Measurements from ENCODE around the gene RALGPS1.
A peak's percentile ranks its signal among the peaks of the same experiment; 100 is the strongest.

The RALGPS1 gene, protein sequence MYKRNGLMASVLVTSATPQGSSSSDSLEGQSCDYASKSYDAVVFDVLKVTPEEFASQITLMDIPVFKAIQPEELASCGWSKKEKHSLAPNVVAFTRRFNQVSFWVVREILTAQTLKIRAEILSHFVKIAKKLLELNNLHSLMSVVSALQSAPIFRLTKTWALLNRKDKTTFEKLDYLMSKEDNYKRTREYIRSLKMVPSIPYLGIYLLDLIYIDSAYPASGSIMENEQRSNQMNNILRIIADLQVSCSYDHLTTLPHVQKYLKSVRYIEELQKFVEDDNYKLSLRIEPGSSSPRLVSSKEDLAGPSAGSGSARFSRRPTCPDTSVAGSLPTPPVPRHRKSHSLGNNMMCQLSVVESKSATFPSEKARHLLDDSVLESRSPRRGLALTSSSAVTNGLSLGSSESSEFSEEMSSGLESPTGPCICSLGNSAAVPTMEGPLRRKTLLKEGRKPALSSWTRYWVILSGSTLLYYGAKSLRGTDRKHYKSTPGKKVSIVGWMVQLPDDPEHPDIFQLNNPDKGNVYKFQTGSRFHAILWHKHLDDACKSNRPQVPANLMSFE

DNA sequence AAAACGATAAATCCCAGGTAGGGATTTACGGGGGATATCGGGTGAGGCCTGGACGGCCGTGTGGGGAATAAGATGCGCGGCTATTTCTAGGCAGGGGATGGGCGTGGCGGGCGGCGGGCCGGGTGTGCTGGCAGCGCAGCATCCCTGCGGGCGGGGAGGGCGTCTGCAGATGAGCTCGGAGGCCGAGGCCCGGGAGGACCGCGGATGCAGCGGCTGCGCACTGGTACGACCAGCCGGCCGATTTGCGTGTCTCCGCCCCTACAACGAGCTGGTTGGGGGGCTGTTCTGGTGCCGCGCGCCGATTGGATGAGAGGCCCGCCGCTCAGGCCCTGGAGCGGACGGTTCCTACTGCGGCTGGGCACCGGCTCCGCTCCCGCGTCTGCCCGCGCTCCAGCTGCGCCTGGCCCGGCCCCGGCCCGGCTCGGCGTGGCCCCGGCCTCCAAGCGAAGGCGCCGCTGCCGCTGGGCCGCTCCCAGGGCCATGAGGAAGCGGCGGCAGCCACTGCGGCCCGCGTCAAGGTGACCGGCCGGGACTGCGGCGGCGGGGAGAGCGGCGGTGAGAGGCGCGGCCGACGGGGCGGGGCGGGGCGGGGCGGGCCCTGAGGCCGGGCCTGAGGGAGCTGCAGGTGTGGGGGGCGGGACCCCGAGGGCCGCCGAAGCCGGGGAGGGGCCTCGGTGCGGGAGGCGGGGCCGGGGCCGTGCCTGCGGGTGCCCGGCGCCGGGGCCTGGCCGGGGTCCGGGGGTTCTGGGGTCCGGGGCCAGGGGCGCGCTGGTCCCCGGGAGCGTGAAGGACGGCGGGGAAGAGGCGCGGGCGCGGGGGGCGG lies at the start of gene RALGPS1:
Gene RALGPS1 (plus strand): TSS at position 325 of the 823 bp plus-strand sequence. CDS start 47,508 bp downstream, outside the sequence.
- peak; percentile 95 for DNase-seq (ENCODE audit: low read depth)
- TF ChIP-seq MYC (IDR thresholded peaks at IDR 0.05; ENCODE audit: low read depth, low read length): no peak
- TF ChIP-seq, protein P1, sequence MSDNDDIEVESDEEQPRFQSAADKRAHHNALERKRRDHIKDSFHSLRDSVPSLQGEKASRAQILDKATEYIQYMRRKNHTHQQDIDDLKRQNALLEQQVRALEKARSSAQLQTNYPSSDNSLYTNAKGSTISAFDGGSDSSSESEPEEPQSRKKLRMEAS (IDR thresholded peaks at IDR 0.05; ENCODE audit: low read depth, low read length): no peak
- no peak for TF ChIP-seq POLR2A (IDR thresholded peaks at IDR 0.05; ENCODE audit: extremely low read depth, insufficient read length)
- TF ChIP-seq, protein P2, sequence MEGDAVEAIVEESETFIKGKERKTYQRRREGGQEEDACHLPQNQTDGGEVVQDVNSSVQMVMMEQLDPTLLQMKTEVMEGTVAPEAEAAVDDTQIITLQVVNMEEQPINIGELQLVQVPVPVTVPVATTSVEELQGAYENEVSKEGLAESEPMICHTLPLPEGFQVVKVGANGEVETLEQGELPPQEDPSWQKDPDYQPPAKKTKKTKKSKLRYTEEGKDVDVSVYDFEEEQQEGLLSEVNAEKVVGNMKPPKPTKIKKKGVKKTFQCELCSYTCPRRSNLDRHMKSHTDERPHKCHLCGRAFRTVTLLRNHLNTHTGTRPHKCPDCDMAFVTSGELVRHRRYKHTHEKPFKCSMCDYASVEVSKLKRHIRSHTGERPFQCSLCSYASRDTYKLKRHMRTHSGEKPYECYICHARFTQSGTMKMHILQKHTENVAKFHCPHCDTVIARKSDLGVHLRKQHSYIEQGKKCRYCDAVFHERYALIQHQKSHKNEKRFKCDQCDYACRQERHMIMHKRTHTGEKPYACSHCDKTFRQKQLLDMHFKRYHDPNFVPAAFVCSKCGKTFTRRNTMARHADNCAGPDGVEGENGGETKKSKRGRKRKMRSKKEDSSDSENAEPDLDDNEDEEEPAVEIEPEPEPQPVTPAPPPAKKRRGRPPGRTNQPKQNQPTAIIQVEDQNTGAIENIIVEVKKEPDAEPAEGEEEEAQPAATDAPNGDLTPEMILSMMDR (IDR thresholded peaks at IDR 0.05; ENCODE audit: low read depth, low read length): no peak
- H3K4me3 ChIP-seq (ENCODE audit: low read depth, low read length): no peak within 1 kb of the TSS

DNA sequence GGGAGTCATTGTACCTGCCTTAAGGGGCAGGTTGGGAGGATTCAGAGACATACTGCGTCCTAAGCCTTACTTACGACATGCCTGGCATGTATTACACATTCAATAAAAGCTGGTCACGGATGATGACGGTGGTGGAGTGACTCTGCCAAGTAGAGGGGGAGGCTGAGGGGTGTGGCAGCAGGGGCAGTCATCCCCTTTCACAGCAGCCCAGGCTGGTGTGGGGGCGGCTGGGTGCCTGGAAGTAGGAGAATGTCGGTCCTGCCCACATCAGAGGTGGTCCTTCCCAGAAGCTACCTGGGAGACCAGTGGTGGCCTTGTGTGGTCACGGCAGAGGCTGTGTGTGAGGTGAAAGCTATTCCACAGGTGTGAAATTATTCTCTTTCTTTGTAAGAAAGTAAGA lies 45.2 kb upstream of the RALGPS1 start:
- TF ChIP-seq, protein P2 (IDR thresholded peaks at IDR 0.05; ENCODE audit: low read depth, low read length): no peak
- TF ChIP-seq POLR2A (IDR thresholded peaks at IDR 0.05; ENCODE audit: extremely low read depth, insufficient read length): no peak
- TF ChIP-seq, protein P1 (IDR thresholded peaks at IDR 0.05; ENCODE audit: low read depth, low read length): no peak
- TF ChIP-seq MYC (IDR thresholded peaks at IDR 0.05; ENCODE audit: low read depth, low read length): no peak
- no peak overlapping the region for H3K4me3 ChIP-seq (ENCODE audit: low read depth, low read length)
- no peak for DNase-seq (ENCODE audit: low read depth)

DNA sequence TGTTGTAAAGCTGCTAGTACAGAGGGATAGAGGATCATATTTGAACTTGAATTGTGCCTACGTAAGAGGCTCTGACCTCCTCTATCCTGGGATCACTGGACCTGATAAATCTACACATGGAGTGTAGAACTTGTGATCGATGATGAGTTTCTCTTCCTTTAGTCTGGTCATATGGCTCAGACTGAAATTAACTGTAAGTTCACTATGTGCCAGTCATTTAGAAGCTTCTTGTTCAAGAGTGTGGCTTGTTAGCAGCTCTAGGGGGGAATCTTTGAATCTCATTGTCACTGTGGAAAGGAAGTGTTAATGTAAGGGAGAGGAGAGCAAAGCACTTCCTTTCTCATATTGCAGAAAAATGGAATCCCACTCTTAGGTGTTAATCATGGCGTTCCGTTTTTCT lies 42.1 kb upstream of the RALGPS1 start:
- TF ChIP-seq, protein P1 (IDR thresholded peaks at IDR 0.05; ENCODE audit: low read depth, low read length): no peak
- TF ChIP-seq, protein P2 (IDR thresholded peaks at IDR 0.05; ENCODE audit: low read depth, low read length): no peak
- TF ChIP-seq POLR2A (IDR thresholded peaks at IDR 0.05; ENCODE audit: extremely low read depth, insufficient read length): no peak
- TF ChIP-seq MYC (IDR thresholded peaks at IDR 0.05; ENCODE audit: low read depth, low read length): no peak
- no peak for DNase-seq (ENCODE audit: low read depth)
- no peak overlapping the region for H3K4me3 ChIP-seq (ENCODE audit: low read depth, low read length)

DNA sequence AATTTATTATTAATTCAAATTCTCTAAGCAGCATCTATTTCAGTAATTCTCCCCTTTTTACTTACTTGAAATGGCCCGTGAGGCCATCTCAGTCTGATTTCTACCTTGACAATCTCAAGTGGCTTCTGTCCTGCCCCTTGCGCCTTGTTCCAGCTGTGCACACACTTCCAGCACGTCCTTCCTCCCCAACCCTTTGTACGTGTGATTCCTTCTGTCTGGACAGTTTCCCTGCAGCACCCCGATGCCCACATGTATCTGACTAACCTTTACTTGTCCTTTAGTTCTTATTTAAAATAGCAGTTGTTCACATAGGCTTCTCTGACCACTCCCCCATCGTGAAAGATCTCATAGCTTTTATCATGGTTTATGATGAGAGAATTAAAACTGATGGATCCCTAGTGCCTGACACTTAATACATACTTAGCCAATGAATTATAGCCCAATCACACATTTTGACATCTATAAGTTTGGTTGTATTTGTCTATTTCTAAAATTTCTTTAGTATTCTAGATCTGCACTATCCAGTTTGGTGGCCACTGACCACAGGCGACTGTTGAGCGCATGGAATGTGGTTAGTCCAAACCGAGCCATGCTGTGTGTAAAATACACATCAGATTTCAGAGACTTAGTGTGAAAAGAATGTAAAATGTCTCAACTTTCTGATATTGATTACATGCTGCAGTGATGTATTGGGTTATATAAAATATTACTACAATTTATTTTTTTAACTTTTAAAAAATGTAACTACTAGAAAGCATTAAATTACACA lies 39.9 kb upstream of the RALGPS1 start:
- no peak overlapping the region for H3K4me3 ChIP-seq (ENCODE audit: low read depth, low read length)
- DNase-seq (ENCODE audit: low read depth): no peak
- TF ChIP-seq, protein P1 (IDR thresholded peaks at IDR 0.05; ENCODE audit: low read depth, low read length): no peak
- TF ChIP-seq POLR2A (IDR thresholded peaks at IDR 0.05; ENCODE audit: extremely low read depth, insufficient read length) (no peak), MYC (IDR thresholded peaks at IDR 0.05; ENCODE audit: low read depth, low read length) (no peak)

DNA sequence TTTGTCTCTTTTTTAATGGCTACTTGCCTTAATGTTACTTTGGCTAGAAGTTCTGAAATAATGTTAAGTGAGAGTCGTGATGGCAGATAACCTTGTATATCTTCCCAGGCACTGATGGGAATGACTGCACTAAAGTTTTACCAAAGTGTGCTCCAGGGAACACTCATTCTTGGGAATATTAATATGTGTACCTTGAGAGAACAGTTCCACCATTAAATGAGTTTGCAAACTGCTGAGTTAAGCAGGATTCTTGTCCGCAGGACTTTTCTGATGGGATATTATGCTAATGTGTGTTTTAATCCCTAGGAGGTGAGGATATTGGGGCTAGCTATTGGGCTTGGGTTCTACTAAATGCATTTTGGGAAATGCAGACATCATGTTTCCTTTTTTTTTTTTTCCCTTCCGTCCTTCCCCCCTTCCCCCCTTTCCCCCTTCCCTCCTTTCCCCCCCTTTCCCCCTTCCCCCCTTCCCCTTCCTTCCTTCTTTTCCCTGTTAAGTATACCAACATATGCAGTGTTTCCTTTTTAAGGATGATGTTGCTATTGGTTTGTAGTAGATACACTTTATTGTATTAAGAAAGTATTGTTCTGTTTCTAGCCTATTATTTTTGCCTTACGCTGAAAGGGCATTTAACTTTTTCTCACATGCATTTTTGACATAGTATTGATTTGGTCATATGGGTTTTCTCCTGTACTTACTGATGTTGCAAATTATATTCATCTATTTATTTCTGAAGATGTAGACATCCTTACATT lies 38.6 kb upstream of the RALGPS1 start:
- no peak overlapping the region for H3K4me3 ChIP-seq (ENCODE audit: low read depth, low read length)
- no peak for DNase-seq (ENCODE audit: low read depth)
- no peak for TF ChIP-seq POLR2A (IDR thresholded peaks at IDR 0.05; ENCODE audit: extremely low read depth, insufficient read length)
- TF ChIP-seq MYC (IDR thresholded peaks at IDR 0.05; ENCODE audit: low read depth, low read length): no peak
- TF ChIP-seq, protein P2 (IDR thresholded peaks at IDR 0.05; ENCODE audit: low read depth, low read length): no peak
- TF ChIP-seq, protein P1 (IDR thresholded peaks at IDR 0.05; ENCODE audit: low read depth, low read length): no peak
